Subcutaneous adipose tissue (tissue), 4 donors: Measurements from ENCODE around the gene PRKAG2. TPM values are rescaled to one million over a fixed set of nuclear protein-coding genes. Genes with fewer than 3 reads are reported as not detected.

Experiments
- CTCF ChIP-seq: fragments of 450-650 bp; IDR thresholded peaks from one replicate; pipeline ENCODE4 v1.5.1; 2016; ENCODE audit warnings: low read depth, mild to moderate bottlenecking, control low read depth, antibody characterized with exemption, moderate library complexity
- total RNA-seq, 4 donors: library from RNA; depleted of rRNA; stranded (reverse); fragments of >200 nt; gene quantifications; one replicate each; pipeline ENCODE4 v1.1.0, GENCODE V29; 2016

The PRKAG2 gene
- 10 to 100 TPM; 47.1 to 77.6 (median 67.6) TPM for total RNA-seq

- TF ChIP-seq CTCF = no peak
Measured at GRCh38 chr7:151876899-151877777, at the start of gene PRKAG2. TSS of gene PRKAG2 (minus strand) at chr7:151877115. CDS start at chr7:151876620, 495 bp downstream.

DNA sequence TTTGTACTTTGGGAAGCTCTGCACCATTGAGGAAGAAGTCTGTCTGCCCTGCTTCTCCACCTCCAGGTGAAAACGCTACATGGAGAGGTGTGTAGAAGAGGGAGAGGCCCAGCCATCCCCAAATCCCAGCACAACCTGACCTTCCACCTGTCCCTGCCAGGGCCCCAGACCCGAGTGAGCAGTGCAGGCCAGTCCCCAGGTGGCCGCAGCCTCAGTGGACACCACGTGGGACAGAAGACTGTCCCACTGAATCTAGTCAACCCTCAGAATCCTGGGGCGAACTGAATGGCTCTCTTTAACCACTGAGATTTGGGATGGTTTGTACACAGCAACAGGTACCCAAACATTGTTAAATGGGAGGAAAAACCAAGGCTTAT is 49.4 kb upstream of the PRKAG2 start:
- no peak for TF ChIP-seq CTCF

DNA sequence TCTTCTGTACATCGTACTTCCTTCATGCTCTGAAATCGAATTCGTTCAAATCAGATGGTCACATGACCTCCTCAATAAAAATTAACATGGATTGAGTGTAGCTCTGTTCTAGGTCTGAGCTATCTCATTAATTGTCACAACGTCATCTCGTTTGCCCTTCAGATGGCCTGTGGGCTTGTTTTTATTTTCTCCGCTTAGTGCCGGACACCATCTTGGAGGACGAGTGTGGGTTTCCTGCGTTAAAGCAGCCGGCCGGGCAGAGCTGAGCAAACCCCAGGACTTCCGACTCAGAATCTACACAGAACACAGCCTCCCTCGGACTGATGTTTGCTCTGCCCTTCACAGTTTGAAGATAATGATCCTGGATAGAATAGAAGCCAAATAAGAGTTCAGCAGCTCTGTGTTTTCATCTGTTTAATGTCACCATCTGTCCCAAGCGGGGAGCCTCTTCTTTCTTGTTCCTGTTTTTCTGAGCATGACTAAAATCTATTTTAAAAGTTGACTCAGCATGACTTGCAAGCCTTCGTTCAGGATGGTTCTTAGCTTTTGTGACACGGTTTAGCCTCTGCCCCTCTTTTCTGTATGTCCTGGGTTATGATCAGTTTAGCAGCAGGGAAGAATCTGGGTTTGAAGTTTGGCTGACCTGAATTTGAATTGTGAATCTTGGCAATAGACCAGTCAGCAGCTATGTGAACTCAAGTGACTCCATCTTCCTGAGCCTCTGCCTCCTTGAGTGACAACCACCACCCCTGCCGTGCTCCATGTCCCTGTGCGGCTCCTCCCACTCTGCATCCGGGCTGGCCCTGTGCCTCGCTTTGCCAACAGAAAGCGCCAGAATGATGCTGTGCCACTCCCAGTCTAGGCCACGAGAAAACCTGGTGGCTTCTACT is 48.8 kb upstream of the PRKAG2 start:
- TF ChIP-seq CTCF = no peak

GRCh38 chr7:151924508-151924907 is 47.6 kb upstream of the PRKAG2 start:
- TF ChIP-seq CTCF = no peak

DNA sequence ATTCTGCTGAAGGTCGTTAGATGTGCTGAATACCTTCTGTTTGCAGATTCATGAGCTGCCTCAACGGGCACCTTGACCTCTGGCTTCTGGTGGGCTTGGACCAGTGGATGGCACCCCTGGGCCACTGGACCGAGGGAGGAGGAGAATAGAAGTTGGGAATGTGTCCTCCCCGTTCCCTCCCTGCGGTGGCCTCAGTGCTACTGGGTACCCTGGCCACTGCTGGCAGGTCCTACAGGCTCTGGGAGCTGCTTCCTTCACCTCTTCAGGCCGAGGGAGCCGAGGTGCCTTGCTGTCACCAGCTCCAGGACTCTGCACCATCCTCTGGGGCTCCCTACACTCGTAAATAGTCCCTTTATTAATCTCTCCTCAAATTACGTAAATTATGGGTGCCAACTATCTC is 47.1 kb upstream of the PRKAG2 start:
- TF ChIP-seq CTCF = no peak

GRCh38 chr7:151923097-151923876 is 46.4 kb upstream of the PRKAG2 start:
- TF ChIP-seq CTCF = no peak
